GM12891 (cell line): ENCODE results near the gene STX2.

Experiments used
- POLR2A ChIP-seq: IDR thresholded peaks from 2 replicates; pipeline ENCODE4 v1.6.1; 2011; ENCODE audit warnings: low read depth, low read length, control low read depth
- POLR2AphosphoS5 ChIP-seq: IDR thresholded peaks from 2 replicates; pipeline ENCODE4 v1.6.1; 2011; ENCODE audit warnings: low read depth, low read length, control low read depth

DNA sequence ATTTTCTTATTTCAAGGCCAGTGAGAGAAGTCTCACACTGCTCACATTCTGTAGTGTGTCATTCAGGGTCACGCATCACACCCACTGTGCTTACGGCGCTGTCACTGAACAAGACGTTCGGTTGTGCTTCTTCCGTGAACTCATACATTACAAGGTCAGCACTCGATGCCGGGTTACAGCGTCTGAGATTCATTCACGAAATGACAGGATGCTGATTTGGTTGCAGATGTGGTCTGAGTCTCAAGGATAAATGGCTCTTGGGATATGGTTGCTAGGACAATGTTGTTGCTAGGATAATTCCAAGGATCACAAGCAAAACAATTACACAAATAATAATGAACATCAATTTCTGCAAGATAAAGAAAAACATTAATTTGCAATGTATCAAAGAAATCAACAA is 47.4 kb downstream of the STX2 start:
- TF ChIP-seq POLR2A (no peak), POLR2AphosphoS5 (no peak)
